Hematopoietic multipotent progenitor cell treated with erythropoietin and hydrocortisone succinate and interleukin-3 and kit ligand, for 15 days (in vitro differentiated cells): ENCODE results near the gene TP53RK.

Experiments used
- DNase-seq: peaks from one replicate; pipeline ENCODE4 v3.0.0-alpha.2; 2015; ENCODE audit warnings: low spot score

TP53RK gene

GRCh38 chr20:46689082-46689753 lies at the start of gene TP53RK:
Gene TP53RK (minus strand): TSS chr20:46689444. CDS start chr20:46689414, 30 bp downstream.
- DNase-seq: peak; percentile 96

GRCh38 chr20:46735436-46735835 lies 46.2 kb upstream of the TP53RK start:
- DNase-seq: no peak

GRCh38 chr20:46731770-46732169 lies 42.5 kb upstream of the TP53RK start:
- no peak for DNase-seq

- DNase-seq: no peak
Observed at GRCh38 chr20:46725186-46726165, 36.2 kb upstream of the TP53RK start.

GRCh38 chr20:46724343-46724959 lies 35.2 kb upstream of the TP53RK start:
- no peak for DNase-seq

GRCh38 chr20:46723039-46723438 lies 33.8 kb upstream of the TP53RK start:
- DNase-seq: no peak

GRCh38 chr20:46722450-46722849 lies 33.2 kb upstream of the TP53RK start:
- DNase-seq: no peak

- DNase-seq: no peak
Observed at GRCh38 chr20:46721476-46721875, 32.2 kb upstream of the TP53RK start.

GRCh38 chr20:46720776-46721425 lies 31.7 kb upstream of the TP53RK start:
- DNase-seq: no peak

- no peak for DNase-seq
Observed at GRCh38 chr20:46720019-46720418, 30.8 kb upstream of the TP53RK start.

- DNase-seq: no peak
Observed at GRCh38 chr20:46717818-46718541, 28.7 kb upstream of the TP53RK start.

- DNase-seq: no peak
Observed at GRCh38 chr20:46715292-46715756, 26.1 kb upstream of the TP53RK start.

- DNase-seq: no peak
Observed at GRCh38 chr20:46713957-46714834, 25.0 kb upstream of the TP53RK start.

GRCh38 chr20:46712056-46712636 lies 22.9 kb upstream of the TP53RK start:
- DNase-seq: no peak

GRCh38 chr20:46710153-46710913 lies 21.1 kb upstream of the TP53RK start:
- DNase-seq: no peak

GRCh38 chr20:46709459-46710152 lies 20.4 kb upstream of the TP53RK start, which contains the start of gene SLC2A10:
Gene SLC2A10 (plus strand): TSS chr20:46709649. CDS start chr20:46709737, 88 bp downstream.
- DNase-seq: no peak

- DNase-seq: no peak
Observed at GRCh38 chr20:46709055-46709458, 19.8 kb upstream of the TP53RK start.

- DNase-seq: no peak
Observed at GRCh38 chr20:46708172-46708860, 19.1 kb upstream of the TP53RK start.
